ENCODE measurements around the gene INPPL1. TPM values are rescaled to one million over a fixed set of nuclear protein-coding genes. Genes with fewer than 3 reads are reported as not detected.
"Not testable (repeated sequence)": the region's sequence is repeated elsewhere in the genome, so short reads cannot be mapped to it uniquely, and the experiment has no call there.

Gene INPPL1, protein sequence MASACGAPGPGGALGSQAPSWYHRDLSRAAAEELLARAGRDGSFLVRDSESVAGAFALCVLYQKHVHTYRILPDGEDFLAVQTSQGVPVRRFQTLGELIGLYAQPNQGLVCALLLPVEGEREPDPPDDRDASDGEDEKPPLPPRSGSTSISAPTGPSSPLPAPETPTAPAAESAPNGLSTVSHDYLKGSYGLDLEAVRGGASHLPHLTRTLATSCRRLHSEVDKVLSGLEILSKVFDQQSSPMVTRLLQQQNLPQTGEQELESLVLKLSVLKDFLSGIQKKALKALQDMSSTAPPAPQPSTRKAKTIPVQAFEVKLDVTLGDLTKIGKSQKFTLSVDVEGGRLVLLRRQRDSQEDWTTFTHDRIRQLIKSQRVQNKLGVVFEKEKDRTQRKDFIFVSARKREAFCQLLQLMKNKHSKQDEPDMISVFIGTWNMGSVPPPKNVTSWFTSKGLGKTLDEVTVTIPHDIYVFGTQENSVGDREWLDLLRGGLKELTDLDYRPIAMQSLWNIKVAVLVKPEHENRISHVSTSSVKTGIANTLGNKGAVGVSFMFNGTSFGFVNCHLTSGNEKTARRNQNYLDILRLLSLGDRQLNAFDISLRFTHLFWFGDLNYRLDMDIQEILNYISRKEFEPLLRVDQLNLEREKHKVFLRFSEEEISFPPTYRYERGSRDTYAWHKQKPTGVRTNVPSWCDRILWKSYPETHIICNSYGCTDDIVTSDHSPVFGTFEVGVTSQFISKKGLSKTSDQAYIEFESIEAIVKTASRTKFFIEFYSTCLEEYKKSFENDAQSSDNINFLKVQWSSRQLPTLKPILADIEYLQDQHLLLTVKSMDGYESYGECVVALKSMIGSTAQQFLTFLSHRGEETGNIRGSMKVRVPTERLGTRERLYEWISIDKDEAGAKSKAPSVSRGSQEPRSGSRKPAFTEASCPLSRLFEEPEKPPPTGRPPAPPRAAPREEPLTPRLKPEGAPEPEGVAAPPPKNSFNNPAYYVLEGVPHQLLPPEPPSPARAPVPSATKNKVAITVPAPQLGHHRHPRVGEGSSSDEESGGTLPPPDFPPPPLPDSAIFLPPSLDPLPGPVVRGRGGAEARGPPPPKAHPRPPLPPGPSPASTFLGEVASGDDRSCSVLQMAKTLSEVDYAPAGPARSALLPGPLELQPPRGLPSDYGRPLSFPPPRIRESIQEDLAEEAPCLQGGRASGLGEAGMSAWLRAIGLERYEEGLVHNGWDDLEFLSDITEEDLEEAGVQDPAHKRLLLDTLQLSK
- total RNA-seq (2014; rRNA removed; shearing (Covaris generic)), result 98.6 and 109 TPM in 2 replicates

- peaks cover 1% of the 10 kb centered on the region; the same call in 1 of the 2 replicates for H3K27me3 ChIP-seq (ENCODE audit: control insufficient read depth, insufficient read depth, low read length)
- peak within 1 kb of the TSS; percentile 72 for H3K4me3 ChIP-seq (ENCODE audit: insufficient read depth, low read depth, low read length)
- peak; percentile 90 for DNase-seq
- H3K36me3 ChIP-seq (replicated peaks; ENCODE audit: control insufficient read depth, insufficient read depth, low read length), result peaks cover 14% of the 10 kb centered on the region
These were observed at the start of gene INPPL1 for GRCh38 chr11:72224564-72225410. TSS of gene INPPL1 (plus strand) at chr11:72224767. CDS start at chr11:72224985, 218 bp downstream.

DNA sequence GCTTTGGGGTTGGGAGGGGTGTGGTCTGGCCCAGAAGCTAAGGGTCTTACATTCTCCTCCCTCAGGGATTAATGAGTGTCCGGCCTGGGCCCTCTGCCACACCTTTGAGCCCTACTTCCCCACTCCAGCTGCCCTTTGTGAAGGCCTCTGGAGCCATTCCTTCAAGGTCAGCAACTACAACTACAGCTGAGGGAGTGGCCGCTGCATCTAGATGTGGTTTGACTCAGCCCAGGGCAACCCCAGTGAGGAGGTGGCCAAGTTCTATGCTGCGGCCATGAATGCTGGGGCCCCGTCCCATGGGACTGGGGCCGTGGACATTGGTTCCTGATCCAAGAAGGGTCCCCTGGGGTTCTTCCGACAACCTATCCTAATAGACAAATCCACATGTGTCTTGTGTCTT, 46.9 kb upstream of the INPPL1 start:
- H3K27me3 ChIP-seq (ENCODE audit: control insufficient read depth, insufficient read depth, low read length), result no peaks in the 10 kb centered on the region
- no peak for DNase-seq
- H3K36me3 ChIP-seq (replicated peaks; ENCODE audit: control insufficient read depth, insufficient read depth, low read length), result no peaks in the 10 kb centered on the region
- H3K4me3 ChIP-seq (ENCODE audit: insufficient read depth, low read depth, low read length), result no peak overlapping the region

GRCh38 chr11:72179049-72179803, 45.3 kb upstream of the INPPL1 start:
- DNase-seq, result no peak
- Histone ChIP-seq H3K36me3 (replicated peaks; ENCODE audit: control insufficient read depth, insufficient read depth, low read length) (no peaks in the 10 kb centered on the region), H3K4me3 (ENCODE audit: insufficient read depth, low read depth, low read length) (no peak overlapping the region), H3K27me3 (ENCODE audit: control insufficient read depth, insufficient read depth, low read length) (no peaks in the 10 kb centered on the region)

GRCh38 chr11:72179804-72180396, 44.7 kb upstream of the INPPL1 start:
- no peak for DNase-seq
- no peaks in the 10 kb centered on the region for H3K27me3 ChIP-seq (ENCODE audit: control insufficient read depth, insufficient read depth, low read length)
- H3K4me3 ChIP-seq (ENCODE audit: insufficient read depth, low read depth, low read length), result no peak overlapping the region
- H3K36me3 ChIP-seq (replicated peaks; ENCODE audit: control insufficient read depth, insufficient read depth, low read length), result no peaks in the 10 kb centered on the region

DNA sequence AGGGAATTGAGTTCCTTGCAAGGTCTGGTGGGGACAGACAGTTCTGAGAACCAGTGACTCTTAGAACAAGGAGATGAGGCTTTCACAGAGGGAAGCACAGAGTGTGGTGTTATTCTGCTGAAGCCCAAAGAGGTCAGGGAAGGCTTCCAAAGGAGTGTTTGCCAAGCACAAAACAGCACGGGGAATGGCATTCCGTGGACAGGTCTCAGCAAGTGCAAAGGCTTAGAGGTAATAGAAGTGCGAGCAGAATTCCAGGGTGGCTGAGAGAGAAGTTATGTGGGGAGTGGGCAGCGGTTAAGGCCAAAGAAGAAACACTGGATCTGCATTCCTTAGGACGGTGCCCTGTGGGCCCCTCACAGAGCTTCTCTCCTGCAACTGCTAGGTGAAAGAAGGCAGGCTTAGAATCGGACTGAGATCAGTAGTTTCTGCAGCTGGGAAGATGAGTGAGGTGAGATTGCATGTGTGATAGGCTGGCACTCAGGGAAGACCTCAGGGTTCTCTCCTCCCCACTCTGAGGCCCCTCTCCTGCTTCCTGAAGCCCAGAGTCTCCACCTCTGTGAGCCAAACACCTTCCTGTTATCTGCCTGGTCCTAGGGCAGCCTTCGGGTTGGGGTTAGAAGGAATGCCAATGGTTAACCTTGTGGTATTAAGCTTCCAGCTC, 43.5 kb upstream of the INPPL1 start:
- H3K27me3 ChIP-seq (ENCODE audit: control insufficient read depth, insufficient read depth, low read length); H3K4me3 ChIP-seq (ENCODE audit: insufficient read depth, low read depth, low read length); DNase-seq; H3K36me3 ChIP-seq (replicated peaks; ENCODE audit: control insufficient read depth, insufficient read depth, low read length): not testable (repeated sequence)

GRCh38 chr11:72181553-72181958, 43.0 kb upstream of the INPPL1 start:
- peak; percentile 48 for DNase-seq
- H3K4me3 ChIP-seq (ENCODE audit: insufficient read depth, low read depth, low read length); H3K36me3 ChIP-seq (replicated peaks; ENCODE audit: control insufficient read depth, insufficient read depth, low read length); H3K27me3 ChIP-seq (ENCODE audit: control insufficient read depth, insufficient read depth, low read length): not testable (repeated sequence)

- Histone ChIP-seq H3K4me3 (ENCODE audit: insufficient read depth, low read depth, low read length) (no peak overlapping the region), H3K36me3 (replicated peaks; ENCODE audit: control insufficient read depth, insufficient read depth, low read length) (no peaks in the 10 kb centered on the region), H3K27me3 (ENCODE audit: control insufficient read depth, insufficient read depth, low read length) (no peaks in the 10 kb centered on the region)
- no peak for DNase-seq
These were observed 36.3 kb upstream of the INPPL1 start for GRCh38 chr11:72188267-72188666.

DNA sequence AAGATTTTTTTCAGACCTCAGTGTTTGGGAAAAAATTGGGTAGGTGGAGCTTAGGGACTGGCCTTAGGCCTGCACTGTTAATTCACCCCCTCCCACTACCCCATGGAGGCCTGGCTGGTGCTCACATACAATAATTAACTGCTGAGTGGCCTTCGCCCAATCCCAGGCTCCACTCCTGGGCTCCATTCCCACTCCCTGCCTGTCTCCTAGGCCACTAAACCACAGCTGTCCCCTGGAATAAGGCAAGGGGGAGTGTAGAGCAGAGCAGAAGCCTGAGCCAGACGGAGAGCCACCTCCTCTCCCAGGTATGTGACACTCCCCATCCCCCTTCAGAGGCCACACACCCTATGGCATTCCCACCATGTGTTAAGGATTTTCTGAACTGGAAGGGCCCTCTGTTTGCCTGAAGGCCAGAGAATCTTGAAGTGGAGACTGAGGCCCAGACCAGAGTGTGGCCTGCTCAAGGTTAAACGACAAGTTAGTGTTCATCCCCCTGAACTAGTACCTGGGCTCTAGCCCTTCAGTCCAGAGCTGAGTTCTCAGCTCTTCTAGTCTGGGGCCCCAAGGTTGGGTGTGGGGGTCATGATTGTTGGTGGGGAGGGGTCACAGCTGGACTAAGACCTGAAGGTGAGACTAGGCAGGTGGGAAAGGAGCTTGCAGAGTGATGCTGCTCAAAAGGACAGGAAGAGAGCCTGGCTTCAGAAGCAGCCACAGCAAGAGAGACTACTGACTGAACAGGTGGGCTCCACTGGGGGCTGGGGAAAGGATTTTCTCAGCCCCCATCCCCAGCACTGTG, 34.9 kb upstream of the INPPL1 start:
- H3K27me3 ChIP-seq (ENCODE audit: control insufficient read depth, insufficient read depth, low read length), result no peaks in the 10 kb centered on the region
- H3K4me3 ChIP-seq (ENCODE audit: insufficient read depth, low read depth, low read length), result no peak overlapping the region
- H3K36me3 ChIP-seq (replicated peaks; ENCODE audit: control insufficient read depth, insufficient read depth, low read length), result no peaks in the 10 kb centered on the region
- no peak for DNase-seq

DNA sequence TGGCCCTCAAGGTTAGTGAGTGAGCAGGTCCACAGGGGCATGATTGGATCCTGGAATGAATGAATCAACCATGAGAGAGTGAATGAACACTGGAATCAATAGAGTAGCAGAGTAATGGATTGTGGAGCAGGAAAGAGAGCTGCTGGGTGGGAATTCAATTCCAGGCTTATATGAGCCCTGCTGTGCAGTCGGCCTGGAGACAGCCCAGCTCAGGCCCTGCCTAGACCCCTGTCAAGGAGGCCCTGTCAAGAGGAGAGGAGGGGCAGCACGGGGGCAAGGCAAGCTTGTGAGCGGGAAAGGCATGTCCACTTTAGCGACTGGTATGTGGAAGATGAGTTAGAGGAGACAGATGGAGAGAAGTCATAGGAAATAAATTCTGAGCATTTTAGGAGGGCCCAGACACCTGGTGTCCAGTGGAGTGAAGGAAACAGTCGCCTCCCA, 33.9 kb upstream of the INPPL1 start:
- no peaks in the 10 kb centered on the region for H3K36me3 ChIP-seq (replicated peaks; ENCODE audit: control insufficient read depth, insufficient read depth, low read length)
- DNase-seq, result no peak
- H3K4me3 ChIP-seq (ENCODE audit: insufficient read depth, low read depth, low read length), result no peak overlapping the region
- H3K27me3 ChIP-seq (ENCODE audit: control insufficient read depth, insufficient read depth, low read length), result no peaks in the 10 kb centered on the region; the same call in 1 of the 2 replicates

GRCh38 chr11:72191961-72192381, 32.6 kb upstream of the INPPL1 start, which contains the start of gene FOLR1:
TSS of gene FOLR1 (plus strand) at chr11:72192140. CDS start at chr11:72192174, 34 bp downstream.
- Histone ChIP-seq H3K36me3 (replicated peaks; ENCODE audit: control insufficient read depth, insufficient read depth, low read length) (no peaks in the 10 kb centered on the region), H3K27me3 (ENCODE audit: control insufficient read depth, insufficient read depth, low read length) (no peaks in the 10 kb centered on the region; the same call in 1 of the 2 replicates), H3K4me3 (ENCODE audit: insufficient read depth, low read depth, low read length) (no peak within 1 kb of the TSS)
- DNase-seq, result peak; percentile 67

GRCh38 chr11:72195518-72196270, 28.9 kb upstream of the INPPL1 start:
- DNase-seq, result no peak
- H3K27me3 ChIP-seq (ENCODE audit: control insufficient read depth, insufficient read depth, low read length), result no peaks in the 10 kb centered on the region; the same call in 1 of the 2 replicates
- no peaks in the 10 kb centered on the region for H3K36me3 ChIP-seq (replicated peaks; ENCODE audit: control insufficient read depth, insufficient read depth, low read length)
- H3K4me3 ChIP-seq (ENCODE audit: insufficient read depth, low read depth, low read length), result no peak overlapping the region
